Heart right ventricle (tissue), 16 donors: Measurements from ENCODE around the gene BAAT. TPM values are rescaled to one million over a fixed set of nuclear protein-coding genes. Genes with fewer than 3 reads are reported as not detected.

Experiments used
- ATAC-seq, 8 donors: fragments of 200-7000 bp; cut with Tn5 transposase; one replicate each; pipeline ENCODE4 v1.9.1; 2020; ENCODE audit warnings: mild to moderate bottlenecking in 8 of 8, moderate library complexity in 8 of 8, moderate number of reproducible peaks in 1 of 8
- DNase-seq, 2 donors: peaks; one replicate each; pipeline ENCODE4 v3.0.0-alpha.2; 2020
- H3K27ac ChIP-seq, 10 donors: fragments of 200-600 bp; sonication (generic) in 2 of 10; one replicate each; pipeline versions ENCODE4 v1.5.0 to v1.8.0; 2020 to 2022; ENCODE audit warnings: mild to moderate bottlenecking in 3 of 10
- H3K27me3 ChIP-seq, 7 donors: fragments of 200-600 bp; one replicate each; pipeline ENCODE4 v1.8.0; 2021 to 2022; ENCODE audit warnings: mild to moderate bottlenecking in 2 of 7
- H3K36me3 ChIP-seq, 9 donors: fragments of 200-600 bp; sonication (generic) in 1 of 9; one replicate each; pipeline versions ENCODE4 v1.5.0 to v1.8.0; 2020 to 2022; ENCODE audit warnings: mild to moderate bottlenecking in 2 of 9
- H3K4me1 ChIP-seq, 9 donors: fragments of 200-600 bp; sonication (generic) in 1 of 9; one replicate each; pipeline versions ENCODE4 v1.5.0 to v1.8.0; 2020 to 2022; ENCODE audit warnings: mild to moderate bottlenecking in 4 of 9
- H3K4me3 ChIP-seq, 10 donors: fragments of 200-600 bp; sonication (generic) in 2 of 10; one replicate each; pipeline versions ENCODE4 v1.5.0 to v1.8.0; 2020 to 2022; ENCODE audit warnings: mild to moderate bottlenecking in 7 of 10, moderate library complexity in 2 of 10
- H3K9me3 ChIP-seq, 11 donors: fragments of 200-600 bp in 10 of 11; sonication (generic) in 2 of 11; one replicate each; pipeline versions ENCODE4 v1.5.0 to v1.8.0; 2013 to 2022; ENCODE audit warnings: mild to moderate bottlenecking in 2 of 11, control low read depth in 1 of 11, moderate library complexity in 1 of 11
- CTCF ChIP-seq, 9 donors: fragments of 200-600 bp; sonication (generic) in 2 of 9; IDR thresholded peaks; one replicate each; pipeline versions ENCODE4 v1.5.0 to v1.8.0; 2021 to 2022; ENCODE audit warnings: antibody characterized with exemption in 9 of 9, mild to moderate bottlenecking in 5 of 9, moderate library complexity in 1 of 9
- WGBS, 2 donors: extraction: QIAGEN DNeasy Blood & Tissue Kit; methylation state at CpG; one replicate each; pipeline ENCODE4 v1.1.7; 2013; ENCODE audit warnings: inconsistent platforms in 1 of 2; 5-methylcytosine and 5-hydroxymethylcytosine counted together
- intact Hi-C, 10 donors: fragments of 100-400 bp; cut with DNase I; formaldehyde crosslinking; loops; one replicate each; pipeline versions ENCODE4 v1.11.1 to v1.14.2; 2022
- polyA plus RNA-seq, 2 donors: library from polyadenylated mRNA; stranded (reverse); fragments of 200-250 nt; gene quantifications; one replicate each; pipeline ENCODE4 v1.2.3, GENCODE V29; 2013
- total RNA-seq, 10 donors: library from RNA; stranded (reverse); fragmentation: NEBNext Ultra II Directional in 3 of 10; extraction: Animal tissue kit (Norgen Biotek cat#: 25700) in 3 of 10; gene quantifications; one replicate each; pipeline versions ENCODE4 v1.2.1 to v1.2.4, GENCODE V29; 2021 to 2023
- donor health status: Arrhythmogenic right ventricular cardiomyopathy.
- donor health status: ischemic (EF 13 %, LVEDD 7.1; RV severe dilation, severe dysfunction).
- donor health status: healthy with polysubstance abuse.
- donor health status: DM: no; HTN: yes; CAD: no.
- donor health status: DM: no; HTN: no; CAD: no.
- donor health status: ischemic (EF 25% LVEDD 6.9; RV normal size, moderate dysfunction).
- donor health status: ischemic (EF 25% LVEDD 5.7; RV mildly dilated, moderate dysfunction).
- donor health status: healthy.
- donor health status: DM: yes; HTN: yes; CAD: no.
- donor health status: Ischemic cardiomyopathy.
- donor health status: ischemic (EF 35%, LVEDD 5.7; RV mildly dilated, moderate dysfunction).
- donor health status: nonischemic (EF 11% LVEDD 7.7; RV severe dilation, severe dysfunction).
- donor health status: DM: yes; HTN: yes; CAD: no.
- donor health status: PGD.
- donor health status: ischemic (EF 29% LVEDD 5.4; RV normal size, mild dysfunction).
- donor health status: nonischemic (EF 23%, LVEDD 6.1; RV moderate dilation, normal function).

BAAT gene
- total and polyA plus RNA-seq, 12 donors = 0.03 to 0.15 (median 0.07) TPM; not detected in 5

GRCh38 chr9:101311191-101311590 lies 73.6 kb downstream of the BAAT start:
- WGBS, 2 donors = 32 to 48% methylated on average over 2 of the region's 2 CpGs
- H3K4me3 ChIP-seq = no peak overlapping the region
- intact Hi-C loops = loop anchor here (1.0 to 10.0 kb wide), 10 partner anchors 186 to 709 kb away; no protein-coding TSS in a partner anchor

More at GRCh38 chr9:101311191-101311590, 73.6 kb downstream of the BAAT start:
- no peak overlapping the region for H3K27ac ChIP-seq
- H3K27me3 ChIP-seq = peaks cover 0 to 19% (median 6%) of the 10 kb centered on the region in 7 donors
- no peak for DNase-seq
- H3K36me3 ChIP-seq = no peaks in the 10 kb centered on the region
- no peak for TF ChIP-seq CTCF (IDR thresholded peaks at IDR 0.05)
- peaks cover 0 to 5% (median 0%) of the 10 kb centered on the region in 9 donors for H3K4me1 ChIP-seq
- H3K9me3 ChIP-seq = no peaks in the 10 kb centered on the region
- ATAC-seq = no peak

Other genes starting within 250 kb of the BAAT start
- 10 to 100 TPM; 12.2 to 20.6 (median 16.6) TPM for gene MRPL50, start 13.6 kb upstream of the BAAT start, total RNA-seq
- 10 to 100 TPM in 1 of 2 donors, 1 to 10 TPM in 1; 9.0 to 10.5 TPM for gene MRPL50, start 13.6 kb upstream of the BAAT start, polyA plus RNA-seq
- 10 to 100 TPM; 16.3 to 28.0 (median 20.5) TPM for gene ZNF189, start 13.8 kb upstream of the BAAT start, total RNA-seq
- gene ZNF189, start 13.8 kb upstream of the BAAT start, polyA plus RNA-seq = 10 to 100 TPM; 10.9 to 16.6 TPM
- gene ALDOB, start 50.8 kb upstream of the BAAT start, total RNA-seq = 1 to 10 TPM in 1 of 10 donors, under 1 TPM in 7, not detected in 2; 0.19 to 1.4 (median 0.46) TPM
- under 1 TPM; 0.17 to 0.44 TPM for gene ALDOB, start 50.8 kb upstream of the BAAT start, polyA plus RNA-seq
- 10 to 100 TPM; 39.1 to 64.4 (median 58.2) TPM for gene RNF20, start 148.8 kb upstream of the BAAT start, total RNA-seq
- gene RNF20, start 148.8 kb upstream of the BAAT start, polyA plus RNA-seq = 10 to 100 TPM; 13.2 to 14.0 TPM
- not detected for gene PPP3R2, start 210.0 kb upstream of the BAAT start, total RNA-seq
- not detected for gene PPP3R2, start 210.0 kb upstream of the BAAT start, polyA plus RNA-seq